B cell (primary cell): ENCODE measurements around the gene COL3A1.

ENCODE experiments used
- EZH2 ChIP-seq: IDR thresholded peaks from 2 replicates; pipeline ENCODE4 v1.6.1; 2012; ENCODE audit warnings: borderline replicate concordance, low read depth, mild to moderate bottlenecking, moderate library complexity, low read length; ENCODE audit not compliant: insufficient read depth, poor library complexity, severe bottlenecking
- TF ChIP-seq, protein P1 (sequence below): fragments of 200-600 bp; IDR thresholded peaks from one replicate; pipeline ENCODE4 v1.8.0; 2022; ENCODE audit warnings: antibody characterized with exemption, mild to moderate bottlenecking

- TF ChIP-seq, protein P1, sequence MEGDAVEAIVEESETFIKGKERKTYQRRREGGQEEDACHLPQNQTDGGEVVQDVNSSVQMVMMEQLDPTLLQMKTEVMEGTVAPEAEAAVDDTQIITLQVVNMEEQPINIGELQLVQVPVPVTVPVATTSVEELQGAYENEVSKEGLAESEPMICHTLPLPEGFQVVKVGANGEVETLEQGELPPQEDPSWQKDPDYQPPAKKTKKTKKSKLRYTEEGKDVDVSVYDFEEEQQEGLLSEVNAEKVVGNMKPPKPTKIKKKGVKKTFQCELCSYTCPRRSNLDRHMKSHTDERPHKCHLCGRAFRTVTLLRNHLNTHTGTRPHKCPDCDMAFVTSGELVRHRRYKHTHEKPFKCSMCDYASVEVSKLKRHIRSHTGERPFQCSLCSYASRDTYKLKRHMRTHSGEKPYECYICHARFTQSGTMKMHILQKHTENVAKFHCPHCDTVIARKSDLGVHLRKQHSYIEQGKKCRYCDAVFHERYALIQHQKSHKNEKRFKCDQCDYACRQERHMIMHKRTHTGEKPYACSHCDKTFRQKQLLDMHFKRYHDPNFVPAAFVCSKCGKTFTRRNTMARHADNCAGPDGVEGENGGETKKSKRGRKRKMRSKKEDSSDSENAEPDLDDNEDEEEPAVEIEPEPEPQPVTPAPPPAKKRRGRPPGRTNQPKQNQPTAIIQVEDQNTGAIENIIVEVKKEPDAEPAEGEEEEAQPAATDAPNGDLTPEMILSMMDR: no peak
- TF ChIP-seq EZH2: no peak
Observed at GRCh38 chr2:189020179-189020578, 46.0 kb downstream of the COL3A1 start.
